Measurements from ENCODE around the gene EPYC. TPM values are rescaled to one million over a fixed set of nuclear protein-coding genes. Genes with fewer than 3 reads are reported as not detected.

EPYC gene
- total and polyA plus RNA-seq, 2 of the 4 experiments (the other 2 are of a cell fraction) = not detected

DNA sequence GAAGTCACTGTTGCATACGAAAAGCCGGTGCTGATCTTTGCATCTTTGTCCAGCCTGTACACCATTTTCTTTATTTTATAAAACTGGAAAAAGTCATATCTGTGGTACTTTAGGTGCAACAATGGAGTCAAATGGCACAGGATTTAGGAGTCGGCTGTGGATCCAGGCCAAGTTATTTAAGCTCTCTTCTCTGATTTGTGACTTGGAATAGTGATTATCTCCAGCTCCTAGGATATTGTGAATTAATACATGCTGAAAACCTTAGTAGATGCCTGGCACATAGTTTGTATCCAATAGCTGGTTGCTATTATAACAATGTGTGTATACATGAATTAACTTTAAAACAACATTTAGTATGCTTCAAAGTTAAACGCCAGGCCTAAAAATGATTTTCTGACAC lies 43.6 kb downstream of the EPYC start:
- H2BK5ac ChIP-seq (ENCODE audit: low read depth, low read length, poor library complexity, severe bottlenecking) = no peak overlapping the region
- no peak overlapping the region for H3K18ac ChIP-seq (ENCODE audit: low read depth, low read length)
- no peak overlapping the region for H2AK5ac ChIP-seq (ENCODE audit: low read depth, low read length)
- no TSS peak for BruUV-seq (replicated peaks)
- no peak overlapping the region for H4K91ac ChIP-seq (ENCODE audit: insufficient read depth, low read depth, low read length)
- intact Hi-C loops (cut with micrococcal nuclease) (no loop called here), in situ Hi-C loops (cut with MboI; ENCODE audit: low sequenced_read_pairs) (loop anchor here (25.0 kb wide), 1 partner anchor 1676 kb away; no protein-coding TSS in a partner anchor), dilution Hi-C loops (cut with HindIII; ENCODE audit: low sequenced_read_pairs, unreplicated experiment) (no loop called here)
- ATAC-seq (ENCODE audit: low read depth) = no peak
- no peaks in the 10 kb centered on the region for H3K4me1 ChIP-seq (ENCODE audit: control insufficient read depth, insufficient read depth, low read length)
- H3K9me3 ChIP-seq (ENCODE audit: control insufficient read depth, insufficient read depth, low read length) = no peaks in the 10 kb centered on the region
- WGBS, 2 experiments (ENCODE audit: extremely low coverage in 2 of 2, insufficient read length in 1 of 2) = 100% methylated on average over 1 of the region's 4 CpGs; no CpG with 5 or more reads in 1 of the 2 experiments
- H3K4ac ChIP-seq (ENCODE audit: low read depth, low read length) = no peak overlapping the region
- no peak overlapping the region for H2BK20ac ChIP-seq (ENCODE audit: low read depth, low read length)
- no peak overlapping the region for H2BK120ac ChIP-seq (ENCODE audit: low read depth, low read length)
- DNase-seq = no peak
- no peak overlapping the region for H2AFZ ChIP-seq (replicated peaks; ENCODE audit: low read length, poor library complexity)
- H4K20me1 ChIP-seq (ENCODE audit: insufficient read depth, low read length) = no peaks in the 10 kb centered on the region
- no peak overlapping the region for H3K23ac ChIP-seq (ENCODE audit: low read depth, low read length)
- H4K8ac ChIP-seq (ENCODE audit: low read depth in 2 of 2, low read length in 2 of 2) = no peak overlapping the region
- CTCF ChIA-PET = interaction anchor here (0.8 to 1.3 kb wide), 2 partner anchors 215 to 394 kb away, joined by 3 to 4 read pairs; no protein-coding TSS in a partner anchor
- no peak overlapping the region for H3K14ac ChIP-seq (replicated peaks; ENCODE audit: low read depth, low read length)
- H3K79me1 ChIP-seq (ENCODE audit: low read depth in 1 of 2, low read length in 2 of 2) = no peaks in the 10 kb centered on the region
- no peak overlapping the region for H2AK9ac ChIP-seq (replicated peaks; ENCODE audit: low read depth, low read length, poor library complexity)
- H3K9ac ChIP-seq (ENCODE audit: low read depth, low read length) = no peak overlapping the region
- no peak overlapping the region for H2BK15ac ChIP-seq (ENCODE audit: low read depth, low read length)
- no peak overlapping the region for H3K56ac ChIP-seq (ENCODE audit: extremely low read depth, insufficient read depth, low read length)
- no peak overlapping the region for H4K5ac ChIP-seq (ENCODE audit: low read depth, low read length)
- TF ChIP-seq POLR2A (IDR thresholded peaks at IDR 0.05; ENCODE audit: low read depth, low read length) (no peak), MAFK (IDR thresholded peaks at IDR 0.05; ENCODE audit: low read depth, low read length) (no peak), FOS (IDR thresholded peaks at IDR 0.05; ENCODE audit: low read depth, low read length) (no peak), NFE2L2 (IDR thresholded peaks at IDR 0.05; ENCODE audit: low read depth, low read length) (no peak), BHLHE40 (IDR thresholded peaks at IDR 0.05; ENCODE audit: low read depth, low read length) (no peak), RFX5 (IDR thresholded peaks at IDR 0.05; ENCODE audit: low read depth, low read length) (no peak), CEBPB (IDR thresholded peaks at IDR 0.05; ENCODE audit: low read depth, low read length) (no peak), RCOR1 (IDR thresholded peaks at IDR 0.05; ENCODE audit: insufficient replicate concordance, low read length) (no peak), CHD1 (IDR thresholded peaks at IDR 0.05; ENCODE audit: low read depth, low read length) (no peak), MAZ (IDR thresholded peaks at IDR 0.05; ENCODE audit: borderline replicate concordance, low read depth, low read length) (no peak)
- TF ChIP-seq, protein P1, sequence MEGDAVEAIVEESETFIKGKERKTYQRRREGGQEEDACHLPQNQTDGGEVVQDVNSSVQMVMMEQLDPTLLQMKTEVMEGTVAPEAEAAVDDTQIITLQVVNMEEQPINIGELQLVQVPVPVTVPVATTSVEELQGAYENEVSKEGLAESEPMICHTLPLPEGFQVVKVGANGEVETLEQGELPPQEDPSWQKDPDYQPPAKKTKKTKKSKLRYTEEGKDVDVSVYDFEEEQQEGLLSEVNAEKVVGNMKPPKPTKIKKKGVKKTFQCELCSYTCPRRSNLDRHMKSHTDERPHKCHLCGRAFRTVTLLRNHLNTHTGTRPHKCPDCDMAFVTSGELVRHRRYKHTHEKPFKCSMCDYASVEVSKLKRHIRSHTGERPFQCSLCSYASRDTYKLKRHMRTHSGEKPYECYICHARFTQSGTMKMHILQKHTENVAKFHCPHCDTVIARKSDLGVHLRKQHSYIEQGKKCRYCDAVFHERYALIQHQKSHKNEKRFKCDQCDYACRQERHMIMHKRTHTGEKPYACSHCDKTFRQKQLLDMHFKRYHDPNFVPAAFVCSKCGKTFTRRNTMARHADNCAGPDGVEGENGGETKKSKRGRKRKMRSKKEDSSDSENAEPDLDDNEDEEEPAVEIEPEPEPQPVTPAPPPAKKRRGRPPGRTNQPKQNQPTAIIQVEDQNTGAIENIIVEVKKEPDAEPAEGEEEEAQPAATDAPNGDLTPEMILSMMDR (conservative IDR thresholded peaks at IDR 0.05; ENCODE audit: low read depth, low read length) = no peak
- H3K4me2 ChIP-seq (ENCODE audit: low read depth, low read length) = no peak overlapping the region
- H3K27ac ChIP-seq (ENCODE audit: insufficient read depth, low read length) = no peak overlapping the region
- H3K36me3 ChIP-seq (ENCODE audit: control insufficient read depth, insufficient read depth, low read length) = no peaks in the 10 kb centered on the region
- H3K27me3 ChIP-seq (ENCODE audit: control insufficient read depth, insufficient read depth, low read length) = no peaks in the 10 kb centered on the region
- POLR2A ChIA-PET (ENCODE audit: unreplicated experiment) = no interaction called here
- H3K9me1 ChIP-seq (ENCODE audit: insufficient read depth, low read length) = no peaks in the 10 kb centered on the region
- no peak overlapping the region for H3K4me3 ChIP-seq (ENCODE audit: insufficient read depth, low read depth, low read length)

Measured in IMR-90 (cell line).